Osteoblast (primary cell): ENCODE data around the gene MOGAT3. TPM values are rescaled to one million over a fixed set of nuclear protein-coding genes. Genes with fewer than 3 reads are reported as not detected.
"Not testable (repeated sequence)": the region's sequence is repeated elsewhere in the genome, so short reads cannot be mapped to it uniquely, and the experiment has no call there.

ENCODE experiments used
- DNase-seq: peaks from one replicate; pipeline ENCODE4 v3.0.0; 2011; ENCODE audit warnings: low spot score, mixed read lengths; ENCODE audit not compliant: insufficient read length; ENCODE audit errors: missing footprints
- H2AFZ ChIP-seq: 2 replicates; pipeline ENCODE4 v1.6.0; 2011; ENCODE audit warnings: mild to moderate bottlenecking, low read length
- H3K27ac ChIP-seq: 2 replicates; pipeline ENCODE4 v1.5.1; 2011; ENCODE audit warnings: mild to moderate bottlenecking, low read depth, low read length, moderate library complexity
- H3K27me3 ChIP-seq: 2 replicates; pipeline ENCODE4 v1.6.0; 2012; ENCODE audit warnings: mild to moderate bottlenecking, control low read depth, inconsistent platforms, low read length, moderate library complexity; ENCODE audit not compliant: insufficient read depth
- H3K36me3 ChIP-seq: 2 replicates; pipeline ENCODE4 v1.5.1; 2011; ENCODE audit warnings: mild to moderate bottlenecking, low read length, control low read depth, moderate library complexity; ENCODE audit not compliant: insufficient read depth
- H3K4me1 ChIP-seq: 2 replicates; pipeline ENCODE4 v1.5.1; 2011; ENCODE audit warnings: mild to moderate bottlenecking, low read length, control low read depth, moderate library complexity; ENCODE audit not compliant: insufficient read depth
- H3K4me2 ChIP-seq: 2 replicates; pipeline ENCODE4 v1.6.0; 2011; ENCODE audit warnings: mild to moderate bottlenecking, low read length; ENCODE audit not compliant: insufficient read depth
- H3K4me3 ChIP-seq: fragments of 200-600 bp; sonication (generic); 3 replicates; pipeline ENCODE4 v1.5.1; 2012; ENCODE audit warnings: mild to moderate bottlenecking, low read length, inconsistent platforms; ENCODE audit not compliant: insufficient read depth
- H3K79me2 ChIP-seq: 2 replicates; pipeline ENCODE4 v1.6.0; 2012; ENCODE audit warnings: mild to moderate bottlenecking, low read length, control low read depth, inconsistent platforms; ENCODE audit not compliant: insufficient read depth
- H3K9me3 ChIP-seq: 2 replicates; pipeline ENCODE4 v1.5.1; 2011; ENCODE audit warnings: low read depth, low read length, control low read depth
- H4K20me1 ChIP-seq: 2 replicates; pipeline ENCODE4 v1.6.0; 2012; ENCODE audit warnings: mild to moderate bottlenecking, low read length, control low read depth; ENCODE audit not compliant: insufficient read depth
- total RNA-seq: library from RNA; depleted of rRNA; stranded (reverse); fragments of >200 nt; gene quantifications from 2 replicates; pipeline ENCODE4 v1.2.3, GENCODE V29; 2012
- TF ChIP-seq, protein P1 (sequence below): IDR thresholded peaks from 2 replicates; pipeline ENCODE4 v1.5.1; 2011; ENCODE audit warnings: mild to moderate bottlenecking, low read depth, low read length, moderate library complexity; ENCODE audit errors: extremely low read depth

MOGAT3 gene
- total RNA-seq, 1 donor = not detected

DNA sequence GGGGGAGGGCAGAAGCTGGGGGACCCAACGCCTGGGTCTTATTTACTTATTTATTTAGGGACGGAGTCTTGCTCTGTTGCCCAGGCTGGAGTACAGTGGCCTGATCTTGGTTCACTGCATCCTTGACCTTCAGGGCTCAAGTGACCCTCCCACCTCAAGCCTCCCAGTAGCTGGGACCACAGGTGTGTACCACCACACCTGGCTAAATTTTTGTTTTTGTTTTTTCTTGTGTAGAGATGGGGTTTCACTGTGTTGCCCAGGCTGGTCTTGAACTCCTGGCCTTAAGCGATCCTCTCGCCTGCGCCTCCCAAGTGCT lies 1.7 kb upstream of the MOGAT3 start:
- no peak for DNase-seq
- H2AFZ ChIP-seq = no peak overlapping the region
- no peaks in the 10 kb centered on the region for H3K79me2 ChIP-seq
- TF ChIP-seq, protein P1, sequence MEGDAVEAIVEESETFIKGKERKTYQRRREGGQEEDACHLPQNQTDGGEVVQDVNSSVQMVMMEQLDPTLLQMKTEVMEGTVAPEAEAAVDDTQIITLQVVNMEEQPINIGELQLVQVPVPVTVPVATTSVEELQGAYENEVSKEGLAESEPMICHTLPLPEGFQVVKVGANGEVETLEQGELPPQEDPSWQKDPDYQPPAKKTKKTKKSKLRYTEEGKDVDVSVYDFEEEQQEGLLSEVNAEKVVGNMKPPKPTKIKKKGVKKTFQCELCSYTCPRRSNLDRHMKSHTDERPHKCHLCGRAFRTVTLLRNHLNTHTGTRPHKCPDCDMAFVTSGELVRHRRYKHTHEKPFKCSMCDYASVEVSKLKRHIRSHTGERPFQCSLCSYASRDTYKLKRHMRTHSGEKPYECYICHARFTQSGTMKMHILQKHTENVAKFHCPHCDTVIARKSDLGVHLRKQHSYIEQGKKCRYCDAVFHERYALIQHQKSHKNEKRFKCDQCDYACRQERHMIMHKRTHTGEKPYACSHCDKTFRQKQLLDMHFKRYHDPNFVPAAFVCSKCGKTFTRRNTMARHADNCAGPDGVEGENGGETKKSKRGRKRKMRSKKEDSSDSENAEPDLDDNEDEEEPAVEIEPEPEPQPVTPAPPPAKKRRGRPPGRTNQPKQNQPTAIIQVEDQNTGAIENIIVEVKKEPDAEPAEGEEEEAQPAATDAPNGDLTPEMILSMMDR = no peak
- H3K9me3 ChIP-seq = no peaks in the 10 kb centered on the region
- no peaks in the 10 kb centered on the region for H4K20me1 ChIP-seq
- no peak overlapping the region for H3K4me3 ChIP-seq
- no peaks in the 10 kb centered on the region for H3K4me1 ChIP-seq
- H3K36me3 ChIP-seq = peaks cover 5% of the 10 kb centered on the region
- H3K4me2 ChIP-seq = no peak overlapping the region
- no peak overlapping the region for H3K27ac ChIP-seq
- peaks cover 37% of the 10 kb centered on the region for H3K27me3 ChIP-seq

DNA sequence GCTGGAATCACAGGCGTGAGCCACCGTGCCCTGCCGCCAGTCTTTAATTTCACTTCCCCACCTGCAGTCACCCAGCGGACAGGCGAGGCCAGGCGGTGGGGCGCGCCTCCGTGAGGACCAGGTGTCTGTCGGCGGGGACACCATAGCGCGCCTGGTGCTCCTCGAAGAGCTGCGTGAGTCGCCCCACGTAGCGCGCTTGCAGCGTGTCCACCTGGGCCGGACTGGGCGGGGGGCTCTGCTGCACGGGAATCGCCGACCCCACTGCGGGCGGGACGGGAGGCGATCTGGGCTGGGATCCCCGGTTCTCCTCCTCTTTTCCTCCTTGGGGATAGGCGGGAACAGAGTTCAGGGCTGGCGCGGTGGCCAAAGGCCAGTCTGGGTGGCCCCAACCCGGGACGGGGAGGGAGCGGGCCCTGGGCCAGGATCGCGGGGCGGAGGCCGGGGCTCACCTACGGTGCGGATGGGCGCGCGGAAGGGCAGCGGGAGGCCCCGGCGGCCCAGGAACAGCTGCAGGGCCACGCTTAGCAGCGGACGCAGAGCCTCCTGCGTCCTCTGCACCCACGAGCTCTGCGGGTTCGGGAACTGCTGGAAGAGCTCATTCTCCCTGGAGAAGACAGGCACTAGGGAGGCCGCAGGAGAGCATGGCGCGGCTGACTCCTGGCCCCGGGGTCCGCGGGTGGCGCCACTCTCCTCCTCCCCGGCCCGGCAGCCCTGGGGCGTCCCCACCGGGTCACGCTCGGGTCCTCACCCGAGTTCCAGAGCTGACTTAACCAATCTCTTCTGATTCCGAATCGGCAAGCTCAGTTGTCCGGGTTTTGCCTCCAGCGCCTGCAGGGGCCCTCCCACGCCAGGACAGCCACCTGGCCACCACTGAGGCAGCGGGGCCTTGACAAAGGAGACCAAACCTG lies 1.1 kb upstream of the MOGAT3 start:
- H4K20me1 ChIP-seq = no peaks in the 10 kb centered on the region
- H3K9me3 ChIP-seq = no peaks in the 10 kb centered on the region
- no peak overlapping the region for H2AFZ ChIP-seq
- H3K27ac ChIP-seq = no peak overlapping the region
- H3K4me3 ChIP-seq = no peak overlapping the region
- no peaks in the 10 kb centered on the region for H3K79me2 ChIP-seq
- peak overlapping the region; percentile 28 for H3K4me2 ChIP-seq
- TF ChIP-seq, protein P1 = no peak
- peak; percentile 87 for DNase-seq
- no peaks in the 10 kb centered on the region for H3K4me1 ChIP-seq
- H3K27me3 ChIP-seq = peaks cover 37% of the 10 kb centered on the region
- peaks cover 5% of the 10 kb centered on the region for H3K36me3 ChIP-seq

DNA sequence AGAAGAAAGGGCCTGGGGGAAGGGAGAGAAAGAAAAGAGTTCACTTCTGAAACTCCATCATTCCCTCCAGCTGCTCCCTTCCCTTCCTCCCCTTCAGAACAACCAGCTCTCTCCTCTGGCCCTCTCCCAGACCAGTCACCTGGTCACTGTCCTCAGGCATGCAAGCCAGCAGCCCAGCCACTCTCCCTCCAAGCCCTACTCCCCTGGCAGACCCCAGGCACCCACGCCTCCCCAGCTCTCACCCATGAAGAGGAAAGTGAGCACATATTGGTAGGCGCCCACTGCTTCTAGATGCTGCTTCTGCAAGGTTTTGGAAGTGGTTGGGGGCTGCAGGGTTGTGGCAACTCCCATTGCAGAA lies 353 bp downstream of the MOGAT3 start:
- Histone ChIP-seq H3K27ac (no peak overlapping the region), H4K20me1 (no peaks in the 10 kb centered on the region), H3K4me3 (no peak overlapping the region), H3K4me2 (no peak overlapping the region), H2AFZ (no peak overlapping the region), H3K9me3 (no peaks in the 10 kb centered on the region), H3K4me1 (no peaks in the 10 kb centered on the region), H3K27me3 (peaks cover 37% of the 10 kb centered on the region), H3K36me3 (no peaks in the 10 kb centered on the region), H3K79me2 (no peaks in the 10 kb centered on the region)
- TF ChIP-seq, protein P1 = no peak
- DNase-seq = peak; percentile 66

DNA sequence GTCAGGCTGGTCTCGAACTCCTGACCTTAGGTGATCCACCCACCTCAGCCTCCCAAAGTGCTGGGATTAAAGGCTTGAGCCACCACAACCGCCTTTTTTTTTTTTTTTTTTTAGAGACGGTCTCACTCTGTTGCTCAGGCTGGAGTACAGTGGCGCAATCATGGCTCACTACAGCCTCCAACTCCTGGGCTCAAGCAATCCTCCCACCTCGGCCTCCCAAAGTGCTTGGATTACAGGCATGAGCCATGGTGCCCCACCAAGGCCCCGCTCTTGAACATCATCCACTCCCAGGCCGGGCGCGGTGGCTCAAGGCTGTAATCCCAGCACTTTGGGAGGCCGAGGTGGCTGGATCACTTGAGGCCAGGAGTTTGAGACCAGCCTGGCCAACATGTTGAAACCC lies 1.3 kb downstream of the MOGAT3 start:
- H4K20me1 ChIP-seq, H3K4me1 ChIP-seq, DNase-seq, H2AFZ ChIP-seq, H3K27ac ChIP-seq, H3K9me3 ChIP-seq, H3K4me2 ChIP-seq, H3K4me3 ChIP-seq, H3K36me3 ChIP-seq, H3K79me2 ChIP-seq: not testable (repeated sequence)
- peaks cover 37% of the 10 kb centered on the region for H3K27me3 ChIP-seq
